ENCODE data around the gene VILL. TPM values are rescaled to one million over a fixed set of nuclear protein-coding genes. Genes with fewer than 3 reads are reported as not detected.
A peak's percentile ranks its signal among the peaks of the same experiment; 100 is the strongest.

Gene VILL
- total RNA-seq, 2 experiments from 2014 or later, result 11.4 to 11.7 TPM

DNA sequence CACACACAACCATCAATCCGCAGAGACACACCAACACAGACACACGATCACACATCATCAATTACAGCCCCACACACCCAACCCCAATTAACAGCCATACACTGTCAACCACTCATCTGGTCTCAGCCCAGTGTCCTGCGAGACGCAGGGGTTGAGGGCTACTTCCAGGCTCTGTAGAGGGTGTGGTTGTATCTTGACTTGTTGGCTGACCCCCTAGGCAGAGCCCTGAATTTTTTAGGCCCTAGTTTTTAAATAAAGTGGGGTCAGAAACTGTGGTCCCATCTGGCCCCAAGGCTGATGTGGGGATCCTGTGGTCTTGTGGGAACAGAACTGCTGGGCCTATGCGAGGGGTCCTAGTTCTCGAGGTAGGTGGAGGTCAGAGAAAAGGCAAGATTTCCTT lies 9.2 kb downstream of the VILL start:
- ChIA-PET CTCF (no interaction called here), POLR2A (no interaction called here)
- DNase-seq (no peak), ATAC-seq (no peak)
- Mint-ChIP-seq H3K4me1 (ENCODE audit: low read depth) (peaks cover 58% of the 10 kb centered on the region), H3K9me3 (no peaks in the 10 kb centered on the region), H3K36me3 (ENCODE audit: low read depth) (peaks cover 42% of the 10 kb centered on the region), H3K4me3 (no peak overlapping the region), H3K27me3 (no peaks in the 10 kb centered on the region), H3K27ac (peak overlapping the region; percentile 23)
- intact Hi-C loops (cut with micrococcal nuclease), result no loop called here
- TF ChIP-seq, protein P1, sequence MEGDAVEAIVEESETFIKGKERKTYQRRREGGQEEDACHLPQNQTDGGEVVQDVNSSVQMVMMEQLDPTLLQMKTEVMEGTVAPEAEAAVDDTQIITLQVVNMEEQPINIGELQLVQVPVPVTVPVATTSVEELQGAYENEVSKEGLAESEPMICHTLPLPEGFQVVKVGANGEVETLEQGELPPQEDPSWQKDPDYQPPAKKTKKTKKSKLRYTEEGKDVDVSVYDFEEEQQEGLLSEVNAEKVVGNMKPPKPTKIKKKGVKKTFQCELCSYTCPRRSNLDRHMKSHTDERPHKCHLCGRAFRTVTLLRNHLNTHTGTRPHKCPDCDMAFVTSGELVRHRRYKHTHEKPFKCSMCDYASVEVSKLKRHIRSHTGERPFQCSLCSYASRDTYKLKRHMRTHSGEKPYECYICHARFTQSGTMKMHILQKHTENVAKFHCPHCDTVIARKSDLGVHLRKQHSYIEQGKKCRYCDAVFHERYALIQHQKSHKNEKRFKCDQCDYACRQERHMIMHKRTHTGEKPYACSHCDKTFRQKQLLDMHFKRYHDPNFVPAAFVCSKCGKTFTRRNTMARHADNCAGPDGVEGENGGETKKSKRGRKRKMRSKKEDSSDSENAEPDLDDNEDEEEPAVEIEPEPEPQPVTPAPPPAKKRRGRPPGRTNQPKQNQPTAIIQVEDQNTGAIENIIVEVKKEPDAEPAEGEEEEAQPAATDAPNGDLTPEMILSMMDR (IDR thresholded peaks at IDR 0.05), result no peak

DNA sequence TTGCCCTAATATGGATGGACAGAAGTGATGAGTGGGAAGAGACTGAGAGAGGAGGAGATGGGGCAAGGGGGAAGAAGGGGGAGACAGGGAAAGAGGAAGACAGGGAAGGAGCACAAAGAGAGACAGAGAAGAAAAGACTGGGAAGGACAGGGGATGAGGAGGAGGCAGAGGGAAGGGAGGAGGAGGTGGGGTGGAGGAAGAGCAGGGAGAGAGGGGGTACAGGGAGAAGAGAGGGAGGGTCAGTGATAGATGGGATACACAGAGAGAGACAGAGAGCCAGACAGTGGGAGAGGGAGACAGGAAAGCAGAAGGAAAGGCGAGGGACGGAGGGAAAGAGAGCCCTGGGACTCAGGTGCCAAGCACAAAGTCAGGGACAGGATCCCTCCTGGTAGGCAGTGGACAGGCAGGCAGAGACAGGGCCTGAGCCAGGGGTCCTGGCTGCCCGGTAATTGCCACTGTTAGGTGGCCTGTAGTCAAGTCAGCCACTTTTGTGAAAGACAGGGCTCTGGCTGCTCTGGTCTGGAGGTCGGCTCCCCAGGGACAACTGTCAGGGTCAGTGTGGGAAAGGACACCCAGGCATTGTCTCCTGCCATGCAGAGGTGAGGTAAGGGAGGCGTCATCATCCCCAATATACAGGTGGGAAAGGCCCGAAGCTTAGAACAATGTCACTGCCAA lies 9.8 kb downstream of the VILL start:
- ChIA-PET CTCF (interaction anchor here (4.1 kb wide), 1 partner anchor 26 kb away, joined by 35 read pairs; no protein-coding TSS in a partner anchor), POLR2A (interaction anchor here (2.2 kb wide), 1 partner anchor 10 kb away, joined by 8 read pairs; no protein-coding TSS in a partner anchor)
- ATAC-seq, result no peak
- Mint-ChIP-seq H3K27ac (peak overlapping the region; percentile 23), H3K9me3 (no peaks in the 10 kb centered on the region), H3K27me3 (no peaks in the 10 kb centered on the region), H3K36me3 (ENCODE audit: low read depth) (peaks cover 42% of the 10 kb centered on the region), H3K4me1 (ENCODE audit: low read depth) (peaks cover 54% of the 10 kb centered on the region), H3K4me3 (no peak overlapping the region)
- no peak for DNase-seq
- TF ChIP-seq, protein P1 (IDR thresholded peaks at IDR 0.05), result no peak
- intact Hi-C loops (cut with micrococcal nuclease), result no loop called here

DNA sequence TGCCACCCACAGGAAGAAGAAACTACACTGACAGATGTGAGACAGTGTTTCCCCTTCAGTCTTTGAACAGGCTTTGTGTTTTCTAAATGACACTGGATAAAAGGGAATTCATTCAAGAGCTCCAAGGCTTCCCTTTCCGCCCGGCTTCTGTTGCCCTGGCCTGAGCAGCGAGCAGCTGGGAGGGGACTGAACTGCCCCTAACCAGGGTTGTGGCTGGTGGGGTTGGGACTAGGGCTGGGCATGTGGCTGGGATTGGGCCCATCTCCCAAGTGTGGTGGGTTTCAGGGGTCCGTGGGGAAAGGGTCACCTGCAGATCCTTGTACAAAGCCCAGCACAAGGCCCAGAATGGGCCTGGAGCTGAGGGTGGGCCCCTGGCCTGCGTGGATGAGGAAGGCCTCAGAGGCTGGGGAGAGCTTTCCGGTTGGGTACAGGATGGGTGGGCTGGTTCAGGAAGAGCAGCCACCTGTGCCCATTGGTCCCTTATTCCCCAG lies 10.4 kb downstream of the VILL start:
- H3K27ac Mint-ChIP-seq, result no peak overlapping the region
- no peak for DNase-seq
- ATAC-seq, result no peak
- H3K27me3 Mint-ChIP-seq, result no peaks in the 10 kb centered on the region
- TF ChIP-seq, protein P1 (IDR thresholded peaks at IDR 0.05), result no peak
- H3K4me1 Mint-ChIP-seq (ENCODE audit: low read depth), result peaks cover 48% of the 10 kb centered on the region
- ChIA-PET POLR2A (interaction anchor here (0.6 to 2.2 kb wide), 4 partner anchors 10 to 212 kb away, joined by 3 to 8 read pairs (median 3); partner anchors contain the start of gene PLCD1), CTCF (interaction anchor here (0.5 to 4.1 kb wide), 3 partner anchors 20 to 701 kb away, joined by 5 to 35 read pairs (median 21); no protein-coding TSS in a partner anchor)
- intact Hi-C loops (cut with micrococcal nuclease), result no loop called here
- no peaks in the 10 kb centered on the region for H3K9me3 Mint-ChIP-seq
- H3K4me3 Mint-ChIP-seq, result no peak overlapping the region
- peaks cover 38% of the 10 kb centered on the region for H3K36me3 Mint-ChIP-seq (ENCODE audit: low read depth)

DNA sequence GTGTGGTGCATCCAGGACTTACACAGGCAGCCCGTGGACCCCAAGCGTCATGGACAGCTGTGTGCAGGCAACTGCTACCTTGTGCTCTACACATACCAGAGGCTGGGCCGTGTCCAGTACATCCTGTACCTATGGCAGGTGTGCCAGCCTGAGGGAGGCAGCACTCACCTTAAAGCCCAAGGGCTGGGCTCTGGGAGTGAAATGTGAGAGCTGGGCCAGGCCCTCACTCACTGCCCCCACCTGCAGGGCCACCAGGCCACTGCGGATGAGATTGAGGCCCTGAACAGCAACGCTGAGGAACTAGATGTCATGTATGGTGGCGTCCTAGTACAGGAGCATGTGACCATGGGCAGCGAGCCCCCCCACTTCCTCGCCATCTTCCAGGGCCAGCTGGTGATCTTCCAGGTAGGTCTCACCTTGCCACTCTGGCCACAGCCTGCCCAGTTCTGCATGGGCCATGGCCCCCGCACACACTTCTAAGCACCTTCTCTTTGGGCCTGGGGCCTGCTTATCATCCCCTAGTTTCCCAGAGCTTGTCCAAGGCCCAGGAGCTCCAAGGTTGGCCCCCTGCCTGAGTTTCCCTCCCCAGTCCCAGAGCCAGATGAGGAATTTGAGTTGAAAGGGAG lies 11.0 kb downstream of the VILL start:
- TF ChIP-seq, protein P1 (IDR thresholded peaks at IDR 0.05), result no peak
- CTCF ChIA-PET, result interaction anchor here (0.5 to 4.1 kb wide), 3 partner anchors 20 to 702 kb away, joined by 5 to 35 read pairs (median 21); no protein-coding TSS in a partner anchor
- POLR2A ChIA-PET, result interaction anchor here (0.6 to 2.2 kb wide), 4 partner anchors 9 to 212 kb away, joined by 3 to 8 read pairs (median 3); partner anchors contain the start of gene PLCD1
- Mint-ChIP-seq H3K4me3 (no peak overlapping the region), H3K9me3 (no peaks in the 10 kb centered on the region), H3K36me3 (ENCODE audit: low read depth) (peaks cover 32% of the 10 kb centered on the region), H3K4me1 (ENCODE audit: low read depth) (peaks cover 42% of the 10 kb centered on the region), H3K27ac (no peak overlapping the region), H3K27me3 (no peaks in the 10 kb centered on the region)
- ATAC-seq (no peak), DNase-seq (no peak)
- intact Hi-C loops (cut with micrococcal nuclease), result no loop called here
